ENCODE measurements around the gene WNT3A. TPM values are rescaled to one million over a fixed set of nuclear protein-coding genes. Genes with fewer than 3 reads are reported as not detected.

Gene WNT3A
- polyA plus RNA-seq, 3 donors = not detected

- H3K9me3 Mint-ChIP-seq = peaks cover 0 to 28% (median 17%) of the 10 kb centered on the region in 7 donors
Measured at GRCh38 chr1:228062085-228062791, 55.4 kb downstream of the WNT3A start.

GRCh38 chr1:228062812-228063211 is 56.0 kb downstream of the WNT3A start:
- H3K4me3 Mint-ChIP-seq = no peak overlapping the region
- Histone ChIP-seq H3K79me2 (ENCODE audit: insufficient read depth, low read length) (no peaks in the 10 kb centered on the region), H3K4me2 (replicated peaks; ENCODE audit: extremely low read depth, low read length, poor library complexity, severe bottlenecking) (no peak overlapping the region), H3K9me3 (replicated peaks in 1 of 2; ENCODE audit: control insufficient read depth in 1 of 2, insufficient read depth in 1 of 2, low read length in 2 of 2) (peaks cover 8 to 14% of the 10 kb centered on the region in 2 donors), H3K27ac (ENCODE audit: low read depth in 1 of 2, low read length in 2 of 2) (no peak overlapping the region), H3K4me1 (ENCODE audit: control insufficient read depth in 1 of 2, insufficient read depth in 2 of 2, low read length in 2 of 2) (peaks cover 17 to 22% of the 10 kb centered on the region in 2 donors), H3K36me3 (replicated peaks in 1 of 2; ENCODE audit: control insufficient read depth in 1 of 2, insufficient read depth in 2 of 2, low read length in 2 of 2) (no peaks in the 10 kb centered on the region), H3K4me3 (replicated peaks in 1 of 3; ENCODE audit: low read depth in 2 of 3, low read length in 3 of 3) (no peak overlapping the region), H3K9ac (ENCODE audit: insufficient read depth, low read length, poor library complexity, severe bottlenecking) (no peak overlapping the region), H3K27me3 (ENCODE audit: control insufficient read depth in 2 of 2, insufficient read depth in 2 of 2, low read length in 2 of 2) (peaks cover 26 to 58% of the 10 kb centered on the region in 2 donors), H4K20me1 (ENCODE audit: insufficient read depth, low read length) (no peaks in the 10 kb centered on the region), H2AFZ (ENCODE audit: insufficient read depth, low read depth, low read length, poor library complexity, severe bottlenecking) (no peak overlapping the region)
- WGBS (ENCODE audit: insufficient coverage) = 71% methylated on average over 4 of the region's 4 CpGs
- H3K9me3 Mint-ChIP-seq = peaks cover 0 to 27% (median 14%) of the 10 kb centered on the region in 7 donors
- TF ChIP-seq, protein P1, sequence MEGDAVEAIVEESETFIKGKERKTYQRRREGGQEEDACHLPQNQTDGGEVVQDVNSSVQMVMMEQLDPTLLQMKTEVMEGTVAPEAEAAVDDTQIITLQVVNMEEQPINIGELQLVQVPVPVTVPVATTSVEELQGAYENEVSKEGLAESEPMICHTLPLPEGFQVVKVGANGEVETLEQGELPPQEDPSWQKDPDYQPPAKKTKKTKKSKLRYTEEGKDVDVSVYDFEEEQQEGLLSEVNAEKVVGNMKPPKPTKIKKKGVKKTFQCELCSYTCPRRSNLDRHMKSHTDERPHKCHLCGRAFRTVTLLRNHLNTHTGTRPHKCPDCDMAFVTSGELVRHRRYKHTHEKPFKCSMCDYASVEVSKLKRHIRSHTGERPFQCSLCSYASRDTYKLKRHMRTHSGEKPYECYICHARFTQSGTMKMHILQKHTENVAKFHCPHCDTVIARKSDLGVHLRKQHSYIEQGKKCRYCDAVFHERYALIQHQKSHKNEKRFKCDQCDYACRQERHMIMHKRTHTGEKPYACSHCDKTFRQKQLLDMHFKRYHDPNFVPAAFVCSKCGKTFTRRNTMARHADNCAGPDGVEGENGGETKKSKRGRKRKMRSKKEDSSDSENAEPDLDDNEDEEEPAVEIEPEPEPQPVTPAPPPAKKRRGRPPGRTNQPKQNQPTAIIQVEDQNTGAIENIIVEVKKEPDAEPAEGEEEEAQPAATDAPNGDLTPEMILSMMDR (IDR thresholded peaks at IDR 0.05) = no peak
- H3K36me3 Mint-ChIP-seq = peaks cover 3% of the 10 kb centered on the region in 2 donors
- no peak overlapping the region for H3K27ac Mint-ChIP-seq
- intact Hi-C loops (cut with micrococcal nuclease) = no loop called here
- peaks cover 11% of the 10 kb centered on the region for H3K4me1 Mint-ChIP-seq
- H3K27me3 Mint-ChIP-seq (ENCODE audit: low read depth in 3 of 3) = peaks cover 48 to 66% (median 62%) of the 10 kb centered on the region in 3 donors
- DNase-seq = no peak

More at GRCh38 chr1:228062085-228062791, 55.4 kb downstream of the WNT3A start:
- TF ChIP-seq, protein P1 (IDR thresholded peaks at IDR 0.05) = no peak
- H3K4me1 Mint-ChIP-seq = peaks cover 11% of the 10 kb centered on the region
- Histone ChIP-seq H3K4me2 (replicated peaks; ENCODE audit: extremely low read depth, low read length, poor library complexity, severe bottlenecking) (no peak overlapping the region), H3K36me3 (replicated peaks in 1 of 2; ENCODE audit: control insufficient read depth in 1 of 2, insufficient read depth in 2 of 2, low read length in 2 of 2) (no peaks in the 10 kb centered on the region), H3K9ac (ENCODE audit: insufficient read depth, low read length, poor library complexity, severe bottlenecking) (no peak overlapping the region), H4K20me1 (ENCODE audit: insufficient read depth, low read length) (no peaks in the 10 kb centered on the region), H3K4me3 (replicated peaks in 1 of 3; ENCODE audit: low read depth in 2 of 3, low read length in 3 of 3) (no peak overlapping the region), H3K79me2 (ENCODE audit: insufficient read depth, low read length) (no peaks in the 10 kb centered on the region), H3K4me1 (ENCODE audit: control insufficient read depth in 1 of 2, insufficient read depth in 2 of 2, low read length in 2 of 2) (peaks cover 17 to 22% of the 10 kb centered on the region in 2 donors), H3K27me3 (ENCODE audit: control insufficient read depth in 2 of 2, insufficient read depth in 2 of 2, low read length in 2 of 2) (peaks cover 28 to 61% of the 10 kb centered on the region in 2 donors), H3K27ac (ENCODE audit: low read depth in 1 of 2, low read length in 2 of 2) (no peak overlapping the region), H3K9me3 (replicated peaks in 1 of 2; ENCODE audit: control insufficient read depth in 1 of 2, insufficient read depth in 1 of 2, low read length in 2 of 2) (peaks cover 8 to 14% of the 10 kb centered on the region in 2 donors), H2AFZ (ENCODE audit: insufficient read depth, low read depth, low read length, poor library complexity, severe bottlenecking) (no peak overlapping the region)
- H3K4me3 Mint-ChIP-seq = no peak overlapping the region
- WGBS (ENCODE audit: insufficient coverage) = 95% methylated on average over 6 of the region's 9 CpGs
- no peak for DNase-seq
- H3K36me3 Mint-ChIP-seq = peaks cover 3% of the 10 kb centered on the region in 2 donors
- intact Hi-C loops (cut with micrococcal nuclease) = no loop called here
- peaks cover 51 to 69% (median 63%) of the 10 kb centered on the region in 3 donors for H3K27me3 Mint-ChIP-seq (ENCODE audit: low read depth in 3 of 3)
- no peak overlapping the region for H3K27ac Mint-ChIP-seq
